HEK293 (cell line): ENCODE measurements around the gene FFAR2.

Experiments used
- IKZF3 ChIP-seq: fragments of 450-650 bp; IDR thresholded peaks from 2 replicates; pipeline ENCODE4 v1.5.0; 2018; ENCODE audit warnings: missing biosample characterization, mild to moderate bottlenecking, missing genetic modification characterization, moderate library complexity
- KLF16 ChIP-seq: fragments of 450-650 bp; formaldehyde crosslinking; IDR thresholded peaks from 2 replicates; pipeline ENCODE4 v1.5.1; 2017; ENCODE audit warnings: missing biosample characterization, missing genetic modification characterization
- KLF9 ChIP-seq: fragments of 450-650 bp; formaldehyde crosslinking; IDR thresholded peaks from 2 replicates; pipeline ENCODE4 v1.5.1; 2016; ENCODE audit warnings: missing biosample characterization, missing genetic modification characterization, low read depth
- ZNF114 ChIP-seq: fragments of 450-650 bp; formaldehyde crosslinking; IDR thresholded peaks from 2 replicates; pipeline ENCODE4 v1.5.0; 2017; ENCODE audit warnings: missing biosample characterization, missing genetic modification characterization
- ZNF140 ChIP-seq: fragments of 450-650 bp; formaldehyde crosslinking; IDR thresholded peaks from 2 replicates; pipeline ENCODE4 v1.5.1; 2016; ENCODE audit warnings: missing biosample characterization, missing genetic modification characterization
- ZNF239 ChIP-seq: fragments of 450-650 bp; formaldehyde crosslinking; IDR thresholded peaks from 2 replicates; pipeline ENCODE4 v1.5.1; 2016; ENCODE audit warnings: missing biosample characterization, missing genetic modification characterization
- ZNF24 ChIP-seq: fragments of 450-650 bp; formaldehyde crosslinking; IDR thresholded peaks from 2 replicates; pipeline ENCODE4 v1.5.1; 2016; ENCODE audit warnings: missing biosample characterization, missing genetic modification characterization
- ZNF514 ChIP-seq: fragments of 450-650 bp; formaldehyde crosslinking; IDR thresholded peaks from 2 replicates; pipeline ENCODE4 v1.5.1; 2016; ENCODE audit warnings: missing biosample characterization, missing genetic modification characterization
- ZXDB ChIP-seq: fragments of 450-650 bp; formaldehyde crosslinking; IDR thresholded peaks from 2 replicates; pipeline ENCODE4 v1.5.1; 2016; ENCODE audit warnings: missing biosample characterization, missing genetic modification characterization
- TF ChIP-seq, protein P1 (sequence below): fragments of 450-650 bp; formaldehyde crosslinking; IDR thresholded peaks from 2 replicates; pipeline ENCODE4 v1.5.1; 2016; ENCODE audit warnings: missing biosample characterization, missing genetic modification characterization
- TF ChIP-seq, protein P2 (sequence below): fragments of 450-650 bp; formaldehyde crosslinking; IDR thresholded peaks from 2 replicates; pipeline ENCODE4 v1.5.1; 2017; ENCODE audit warnings: missing biosample characterization, missing genetic modification characterization

DNA sequence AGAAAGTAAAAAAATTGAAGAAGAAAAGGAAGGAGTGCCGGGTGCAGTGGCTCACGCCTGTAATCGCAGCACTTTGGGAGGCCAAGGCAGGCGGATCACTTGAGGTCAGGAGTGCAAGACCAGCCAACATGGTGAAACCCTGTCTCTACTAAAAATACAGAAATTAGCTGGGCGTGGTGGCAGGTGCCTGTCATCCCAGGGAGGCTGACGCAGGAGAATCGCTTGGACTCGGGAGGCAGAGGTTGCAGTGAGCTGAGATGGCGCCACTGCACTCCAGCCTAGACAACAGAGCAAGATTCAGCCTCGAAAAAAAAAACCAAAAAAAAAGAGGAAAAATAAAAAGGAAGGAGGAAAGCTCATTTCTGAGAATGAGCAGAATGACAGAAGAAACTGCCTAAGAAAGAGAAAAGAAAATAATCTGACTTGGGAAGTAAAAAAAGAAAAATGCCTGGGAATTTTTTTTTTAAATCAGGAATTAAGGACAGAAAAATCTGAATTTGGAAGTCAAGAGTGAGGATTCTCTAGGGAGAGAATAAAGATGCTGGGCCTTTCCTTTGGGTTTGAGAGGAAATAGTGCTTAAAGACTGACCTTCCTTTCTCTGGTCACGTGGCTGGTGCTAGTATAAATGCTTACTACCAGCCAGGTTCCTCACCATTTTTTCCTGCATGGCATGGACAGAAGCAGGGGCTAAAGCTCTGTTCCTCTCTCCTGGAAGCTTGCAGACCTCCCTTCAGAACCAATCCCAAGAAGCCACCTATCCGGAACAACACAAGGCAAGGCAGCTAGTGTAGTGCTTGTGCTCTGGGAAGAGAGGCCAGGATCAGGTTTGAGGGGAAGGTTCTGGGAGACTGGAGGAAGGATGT is at the start of gene FFAR2:
- TF ChIP-seq, protein P1, sequence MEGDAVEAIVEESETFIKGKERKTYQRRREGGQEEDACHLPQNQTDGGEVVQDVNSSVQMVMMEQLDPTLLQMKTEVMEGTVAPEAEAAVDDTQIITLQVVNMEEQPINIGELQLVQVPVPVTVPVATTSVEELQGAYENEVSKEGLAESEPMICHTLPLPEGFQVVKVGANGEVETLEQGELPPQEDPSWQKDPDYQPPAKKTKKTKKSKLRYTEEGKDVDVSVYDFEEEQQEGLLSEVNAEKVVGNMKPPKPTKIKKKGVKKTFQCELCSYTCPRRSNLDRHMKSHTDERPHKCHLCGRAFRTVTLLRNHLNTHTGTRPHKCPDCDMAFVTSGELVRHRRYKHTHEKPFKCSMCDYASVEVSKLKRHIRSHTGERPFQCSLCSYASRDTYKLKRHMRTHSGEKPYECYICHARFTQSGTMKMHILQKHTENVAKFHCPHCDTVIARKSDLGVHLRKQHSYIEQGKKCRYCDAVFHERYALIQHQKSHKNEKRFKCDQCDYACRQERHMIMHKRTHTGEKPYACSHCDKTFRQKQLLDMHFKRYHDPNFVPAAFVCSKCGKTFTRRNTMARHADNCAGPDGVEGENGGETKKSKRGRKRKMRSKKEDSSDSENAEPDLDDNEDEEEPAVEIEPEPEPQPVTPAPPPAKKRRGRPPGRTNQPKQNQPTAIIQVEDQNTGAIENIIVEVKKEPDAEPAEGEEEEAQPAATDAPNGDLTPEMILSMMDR = no peak
- TF ChIP-seq ZNF239 (no peak), KLF9 (tag by site-specific recombination) (no peak), ZXDB (tag by site-specific recombination) (no peak), ZNF140 (tag by site-specific recombination) (no peak), ZNF514 (tag by site-specific recombination) (no peak), ZNF114 (tag by site-specific recombination) (no peak), IKZF3 (tag by site-specific recombination) (no peak), KLF16 (no peak), ZNF24 (tag by site-specific recombination) (no peak)
- TF ChIP-seq, protein P2, sequence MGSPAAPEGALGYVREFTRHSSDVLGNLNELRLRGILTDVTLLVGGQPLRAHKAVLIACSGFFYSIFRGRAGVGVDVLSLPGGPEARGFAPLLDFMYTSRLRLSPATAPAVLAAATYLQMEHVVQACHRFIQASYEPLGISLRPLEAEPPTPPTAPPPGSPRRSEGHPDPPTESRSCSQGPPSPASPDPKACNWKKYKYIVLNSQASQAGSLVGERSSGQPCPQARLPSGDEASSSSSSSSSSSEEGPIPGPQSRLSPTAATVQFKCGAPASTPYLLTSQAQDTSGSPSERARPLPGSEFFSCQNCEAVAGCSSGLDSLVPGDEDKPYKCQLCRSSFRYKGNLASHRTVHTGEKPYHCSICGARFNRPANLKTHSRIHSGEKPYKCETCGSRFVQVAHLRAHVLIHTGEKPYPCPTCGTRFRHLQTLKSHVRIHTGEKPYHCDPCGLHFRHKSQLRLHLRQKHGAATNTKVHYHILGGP (tag by site-specific recombination) = no peak
